HepG2 (cell line): Measurements from ENCODE around the gene ATP5MG. TPM values are rescaled to one million over a fixed set of nuclear protein-coding genes. Genes with fewer than 3 reads are reported as not detected.
A peak's percentile ranks its signal among the peaks of the same experiment; 100 is the strongest.

Experiments used
- DNMT1 ChIP-seq: sonication (generic); formaldehyde crosslinking; IDR thresholded peaks from 2 replicates; pipeline ENCODE4 v1.5.1; 2020; ENCODE audit warnings: mild to moderate bottlenecking, missing genetic modification reagents
- E2F5 ChIP-seq: sonication (generic); formaldehyde crosslinking; conservative IDR thresholded peaks from 2 replicates; pipeline ENCODE4 v1.4.0; 2020; ENCODE audit warnings: missing genetic modification reagents
- HHEX ChIP-seq: IDR thresholded peaks from 2 replicates; pipeline ENCODE4 v1.6.1; 2016; ENCODE audit warnings: control low read depth
- KDM1A ChIP-seq: IDR thresholded peaks from 2 replicates; pipeline ENCODE4 v1.6.1; 2016; ENCODE audit warnings: missing compliant biosample characterization
- KDM5B ChIP-seq: sonication (generic); formaldehyde crosslinking; IDR thresholded peaks from 2 replicates; pipeline ENCODE4 v1.4.0; 2020; ENCODE audit warnings: missing genetic modification reagents, mild to moderate bottlenecking, borderline replicate concordance
- PAF1 ChIP-seq: IDR thresholded peaks from 2 replicates; pipeline ENCODE4 v1.6.1; 2016; ENCODE audit warnings: missing genetic modification reagents, missing compliant biosample characterization
- SIN3A ChIP-seq: IDR thresholded peaks from 2 replicates; pipeline ENCODE4 v1.6.1; 2011; ENCODE audit warnings: low read depth, mild to moderate bottlenecking, control low read depth, low read length, borderline replicate concordance
- SKI ChIP-seq: fragments of 450-650 bp; IDR thresholded peaks from one replicate; pipeline ENCODE4 v1.6.1; 2018; ENCODE audit warnings: mild to moderate bottlenecking; ENCODE audit not compliant: partially characterized antibody
- TBP ChIP-seq: sonication (generic); formaldehyde crosslinking; IDR thresholded peaks from 2 replicates; pipeline ENCODE4 v1.5.0; 2020; ENCODE audit warnings: missing genetic modification reagents
- THYN1 ChIP-seq: sonication (generic); formaldehyde crosslinking; IDR thresholded peaks from 2 replicates; pipeline ENCODE4 v1.8.1; 2023; ENCODE audit warnings: low read depth, mild to moderate bottlenecking, moderate library complexity, missing genetic modification reagents, borderline replicate concordance
- WIZ ChIP-seq: sonication (generic); formaldehyde crosslinking; IDR thresholded peaks from 2 replicates; pipeline ENCODE4 v1.5.1; 2020; ENCODE audit warnings: mild to moderate bottlenecking, missing genetic modification reagents
- ZBTB20 ChIP-seq: sonication (generic); formaldehyde crosslinking; IDR thresholded peaks from 2 replicates; pipeline ENCODE4 v1.8.1; 2023; ENCODE audit warnings: missing genetic modification reagents, low read depth, mild to moderate bottlenecking, borderline replicate concordance
- ZFP41 ChIP-seq: sonication (generic); formaldehyde crosslinking; IDR thresholded peaks from 2 replicates; pipeline ENCODE4 v1.4.0; 2020; ENCODE audit warnings: mild to moderate bottlenecking, missing genetic modification reagents, borderline replicate concordance
- ZNF33B ChIP-seq: sonication (generic); formaldehyde crosslinking; IDR thresholded peaks from 2 replicates; pipeline ENCODE4 v1.5.1; 2020; ENCODE audit warnings: mild to moderate bottlenecking, missing genetic modification reagents
- ZNF382 ChIP-seq: sonication (generic); formaldehyde crosslinking; IDR thresholded peaks from 2 replicates; pipeline ENCODE4 v1.5.0; 2020; ENCODE audit warnings: missing genetic modification reagents, mild to moderate bottlenecking, borderline replicate concordance
- ZNF484 ChIP-seq: sonication (generic); formaldehyde crosslinking; IDR thresholded peaks from 2 replicates; pipeline ENCODE4 v1.5.1; 2020; ENCODE audit warnings: mild to moderate bottlenecking, low read depth, missing genetic modification reagents, borderline replicate concordance
- ZNF547 ChIP-seq: sonication (generic); formaldehyde crosslinking; IDR thresholded peaks from 2 replicates; pipeline ENCODE4 v1.5.1; 2020; ENCODE audit warnings: mild to moderate bottlenecking, missing genetic modification reagents
- ZNF879 ChIP-seq: sonication (generic); formaldehyde crosslinking; IDR thresholded peaks from 2 replicates; pipeline ENCODE4 v1.8.1; 2023; ENCODE audit warnings: missing genetic modification reagents
- ZSCAN20 ChIP-seq: sonication (generic); formaldehyde crosslinking; IDR thresholded peaks from 2 replicates; pipeline ENCODE4 v1.4.0; 2020; ENCODE audit warnings: missing genetic modification reagents, mild to moderate bottlenecking, borderline replicate concordance
- polyA plus RNA-seq, 8 experiments: library from polyadenylated mRNA; depleted of rRNA in 3 of 8; stranded (reverse) in 7 of 8; unstranded in 1 of 8; fragments of >200 nt; fragmentation: Illumina TruSeq in 4 of 8; extraction: Trizol in 4 of 8; gene quantifications; 2 replicates each; pipeline versions ENCODE4 v1.2.1 to v1.2.3, GENCODE V29; 2011 to 2016; ENCODE audit warnings: low read depth in 4 of 8, missing spikeins in 1 of 8, mixed read lengths in 1 of 8; ENCODE audit not compliant: insufficient read depth in 1 of 8
- total RNA-seq, 5 experiments: library from RNA; depleted of rRNA; stranded (reverse); fragments of >200 nt; fragmentation: Illumina TruSeq; extraction: Trizol; gene quantifications; 2 replicates each; pipeline ENCODE4 v1.2.3, GENCODE V29; 2016; ENCODE audit warnings: low read depth in 1 of 5
- TF ChIP-seq, protein P1 (sequence below): sonication (generic); formaldehyde crosslinking; IDR thresholded peaks from 2 replicates; pipeline ENCODE4 v1.5.1; 2020; ENCODE audit warnings: missing genetic modification reagents, mild to moderate bottlenecking, borderline replicate concordance
- TF ChIP-seq, protein P2 (sequence below): sonication (generic); formaldehyde crosslinking; IDR thresholded peaks from 2 replicates; pipeline ENCODE4 v1.5.0; 2020; ENCODE audit warnings: missing genetic modification reagents
- TF ChIP-seq, protein P3 (sequence below): sonication (generic); formaldehyde crosslinking; IDR thresholded peaks from 2 replicates; pipeline ENCODE4 v1.4.0; 2020; ENCODE audit warnings: missing genetic modification reagents, mild to moderate bottlenecking, borderline replicate concordance
- TF ChIP-seq, protein P4 (sequence below): sonication (generic); formaldehyde crosslinking; IDR thresholded peaks from 2 replicates; pipeline ENCODE4 v1.9.0; 2022; ENCODE audit warnings: low read depth, missing genetic modification reagents

ATP5MG gene
- total and polyA plus RNA-seq, 2 of the 13 experiments (the other 11 are each of a cell fraction or from before 2014, with no cell fraction given), result 260 to 320 TPM

GRCh38 chr11:118359295-118359958 is 42.0 kb upstream of the ATP5MG start, which contains the start of gene UBE4A (continued):
- TF ChIP-seq, protein P1, sequence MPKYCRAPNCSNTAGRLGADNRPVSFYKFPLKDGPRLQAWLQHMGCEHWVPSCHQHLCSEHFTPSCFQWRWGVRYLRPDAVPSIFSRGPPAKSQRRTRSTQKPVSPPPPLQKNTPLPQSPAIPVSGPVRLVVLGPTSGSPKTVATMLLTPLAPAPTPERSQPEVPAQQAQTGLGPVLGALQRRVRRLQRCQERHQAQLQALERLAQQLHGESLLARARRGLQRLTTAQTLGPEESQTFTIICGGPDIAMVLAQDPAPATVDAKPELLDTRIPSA (CRISPR knock-in tag), result no peak
- TF ChIP-seq HHEX, result no peak; the same call in 1 of the 2 replicates
- TF ChIP-seq ZFP41, result no peak
- no peak for TF ChIP-seq THYN1
- no peak; the same call in 1 of the 2 replicates for TF ChIP-seq KDM5B (CRISPR knock-in tag)
- 0 out of 2 replicates have a peak, but pooled peaks have one; percentile 73 for TF ChIP-seq ZBTB20
- no peak for TF ChIP-seq DNMT1 (CRISPR knock-in tag)
- no peak for TF ChIP-seq TBP (CRISPR knock-in tag)
- TF ChIP-seq E2F5 (CRISPR knock-in tag), result no peak
- no peak for TF ChIP-seq ZNF879 (CRISPR knock-in tag)
- no peak for TF ChIP-seq PAF1 (CRISPR knock-in tag)
- no peak for TF ChIP-seq SKI
- TF ChIP-seq SIN3A, result peak; percentile 95
- no peak for TF ChIP-seq ZNF33B (CRISPR knock-in tag)
- peak; percentile 83 for TF ChIP-seq KDM1A (CRISPR knock-in tag)
- TF ChIP-seq ZNF382 (CRISPR knock-in tag), result no peak
- 0 out of 2 replicates have a peak, but pooled peaks have one; percentile 50 for TF ChIP-seq WIZ (CRISPR knock-in tag)
- TF ChIP-seq, protein P2, sequence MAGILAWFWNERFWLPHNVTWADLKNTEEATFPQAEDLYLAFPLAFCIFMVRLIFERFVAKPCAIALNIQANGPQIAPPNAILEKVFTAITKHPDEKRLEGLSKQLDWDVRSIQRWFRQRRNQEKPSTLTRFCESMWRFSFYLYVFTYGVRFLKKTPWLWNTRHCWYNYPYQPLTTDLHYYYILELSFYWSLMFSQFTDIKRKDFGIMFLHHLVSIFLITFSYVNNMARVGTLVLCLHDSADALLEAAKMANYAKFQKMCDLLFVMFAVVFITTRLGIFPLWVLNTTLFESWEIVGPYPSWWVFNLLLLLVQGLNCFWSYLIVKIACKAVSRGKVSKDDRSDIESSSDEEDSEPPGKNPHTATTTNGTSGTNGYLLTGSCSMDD (CRISPR knock-in tag), result no peak
- TF ChIP-seq ZSCAN20 (CRISPR knock-in tag), result no peak
- TF ChIP-seq, protein P3, sequence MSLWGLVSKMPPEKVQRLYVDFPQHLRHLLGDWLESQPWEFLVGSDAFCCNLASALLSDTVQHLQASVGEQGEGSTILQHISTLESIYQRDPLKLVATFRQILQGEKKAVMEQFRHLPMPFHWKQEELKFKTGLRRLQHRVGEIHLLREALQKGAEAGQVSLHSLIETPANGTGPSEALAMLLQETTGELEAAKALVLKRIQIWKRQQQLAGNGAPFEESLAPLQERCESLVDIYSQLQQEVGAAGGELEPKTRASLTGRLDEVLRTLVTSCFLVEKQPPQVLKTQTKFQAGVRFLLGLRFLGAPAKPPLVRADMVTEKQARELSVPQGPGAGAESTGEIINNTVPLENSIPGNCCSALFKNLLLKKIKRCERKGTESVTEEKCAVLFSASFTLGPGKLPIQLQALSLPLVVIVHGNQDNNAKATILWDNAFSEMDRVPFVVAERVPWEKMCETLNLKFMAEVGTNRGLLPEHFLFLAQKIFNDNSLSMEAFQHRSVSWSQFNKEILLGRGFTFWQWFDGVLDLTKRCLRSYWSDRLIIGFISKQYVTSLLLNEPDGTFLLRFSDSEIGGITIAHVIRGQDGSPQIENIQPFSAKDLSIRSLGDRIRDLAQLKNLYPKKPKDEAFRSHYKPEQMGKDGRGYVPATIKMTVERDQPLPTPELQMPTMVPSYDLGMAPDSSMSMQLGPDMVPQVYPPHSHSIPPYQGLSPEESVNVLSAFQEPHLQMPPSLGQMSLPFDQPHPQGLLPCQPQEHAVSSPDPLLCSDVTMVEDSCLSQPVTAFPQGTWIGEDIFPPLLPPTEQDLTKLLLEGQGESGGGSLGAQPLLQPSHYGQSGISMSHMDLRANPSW (CRISPR knock-in tag), result 0 out of 2 replicates have a peak, but pooled peaks have one; percentile 31
- TF ChIP-seq ZNF484 (CRISPR knock-in tag), result no peak
- peak; percentile 69 for TF ChIP-seq ZNF547 (CRISPR knock-in tag)
- TF ChIP-seq, protein P4, sequence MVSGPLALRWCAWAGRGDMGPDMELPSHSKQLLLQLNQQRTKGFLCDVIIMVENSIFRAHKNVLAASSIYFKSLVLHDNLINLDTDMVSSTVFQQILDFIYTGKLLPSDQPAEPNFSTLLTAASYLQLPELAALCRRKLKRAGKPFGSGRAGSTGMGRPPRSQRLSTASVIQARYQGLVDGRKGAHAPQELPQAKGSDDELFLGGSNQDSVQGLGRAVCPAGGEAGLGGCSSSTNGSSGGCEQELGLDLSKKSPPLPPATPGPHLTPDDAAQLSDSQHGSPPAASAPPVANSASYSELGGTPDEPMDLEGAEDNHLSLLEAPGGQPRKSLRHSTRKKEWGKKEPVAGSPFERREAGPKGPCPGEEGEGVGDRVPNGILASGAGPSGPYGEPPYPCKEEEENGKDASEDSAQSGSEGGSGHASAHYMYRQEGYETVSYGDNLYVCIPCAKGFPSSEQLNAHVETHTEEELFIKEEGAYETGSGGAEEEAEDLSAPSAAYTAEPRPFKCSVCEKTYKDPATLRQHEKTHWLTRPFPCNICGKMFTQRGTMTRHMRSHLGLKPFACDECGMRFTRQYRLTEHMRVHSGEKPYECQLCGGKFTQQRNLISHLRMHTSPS, result peak; percentile 47; the same call in 1 of the 2 replicates
